H9 (cell line): Measurements from ENCODE around the gene BRI3BP. TPM values are rescaled to one million over a fixed set of nuclear protein-coding genes. Genes with fewer than 3 reads are reported as not detected.

Experiments
- DNase-seq: peaks from one replicate; pipeline ENCODE4 v3.0.0-alpha.2; 2017
- H2AFZ ChIP-seq: one replicate; pipeline ENCODE4 v1.6.1; 2013; ENCODE audit warnings: mild to moderate bottlenecking, low read length, control low read depth, moderate library complexity
- H2AK5ac ChIP-seq: 2 replicates; pipeline ENCODE4 v1.6.1; 2013; ENCODE audit warnings: low read length, control low read depth, mixed read lengths; ENCODE audit not compliant: insufficient read length
- H2BK120ac ChIP-seq: one replicate; pipeline ENCODE4 v1.6.1; 2013; ENCODE audit warnings: low read depth, mild to moderate bottlenecking, low read length, control low read depth, inconsistent platforms; ENCODE audit not compliant: poor library complexity, severe bottlenecking
- H2BK12ac ChIP-seq: 2 replicates; pipeline ENCODE4 v1.6.1; 2013; ENCODE audit warnings: low read length, control low read depth, mixed read lengths, low read depth; ENCODE audit not compliant: insufficient read length
- H2BK15ac ChIP-seq: 2 replicates; pipeline ENCODE4 v1.6.1; 2013; ENCODE audit warnings: low read depth, low read length, control low read depth
- H2BK20ac ChIP-seq: one replicate; pipeline ENCODE4 v1.6.1; 2013; ENCODE audit warnings: low read depth, mild to moderate bottlenecking, low read length, control low read depth, inconsistent platforms; ENCODE audit not compliant: poor library complexity, severe bottlenecking
- H2BK5ac ChIP-seq: 2 replicates; pipeline ENCODE4 v1.6.1; 2013; ENCODE audit warnings: low read length, control low read depth, mixed read lengths; ENCODE audit not compliant: insufficient read length
- H3K14ac ChIP-seq: 2 replicates; pipeline ENCODE4 v1.6.1; 2013; ENCODE audit warnings: low read length, control low read depth; ENCODE audit not compliant: insufficient read depth
- H3K18ac ChIP-seq: 2 replicates; pipeline ENCODE4 v1.6.1; 2013; ENCODE audit warnings: low read depth, mild to moderate bottlenecking, mixed read lengths, low read length, control low read depth; ENCODE audit not compliant: insufficient read length
- H3K23ac ChIP-seq: 2 replicates; pipeline ENCODE4 v1.6.1; 2013; ENCODE audit warnings: low read length, control low read depth, mixed read lengths, low read depth; ENCODE audit not compliant: insufficient read length
- H3K23me2 ChIP-seq: 2 replicates; pipeline ENCODE4 v1.6.1; 2013; ENCODE audit warnings: low read depth, mild to moderate bottlenecking, mixed read lengths, low read length, control low read depth; ENCODE audit not compliant: insufficient read length, poor library complexity, severe bottlenecking
- H3K27ac ChIP-seq: 2 replicates; pipeline ENCODE4 v1.5.1; 2013; ENCODE audit warnings: low read length, control low read depth, mixed read lengths, low read depth; ENCODE audit not compliant: insufficient read length
- H3K27me3 ChIP-seq: 2 replicates; pipeline ENCODE4 v1.6.1; 2013; ENCODE audit warnings: low read length, control low read depth, inconsistent platforms; ENCODE audit not compliant: insufficient read depth
- H3K4ac ChIP-seq: 2 replicates; pipeline ENCODE4 v1.6.1; 2013; ENCODE audit warnings: low read depth, mild to moderate bottlenecking, control low read depth, inconsistent platforms, low read length, moderate library complexity
- H3K4me1 ChIP-seq: 2 replicates; pipeline ENCODE4 v1.6.1; 2013; ENCODE audit warnings: low read length, control low read depth, inconsistent platforms; ENCODE audit not compliant: insufficient read depth
- H3K4me2 ChIP-seq: 2 replicates; pipeline ENCODE4 v1.6.1; 2013; ENCODE audit warnings: low read length, control low read depth, mixed read lengths; ENCODE audit not compliant: insufficient read length, insufficient read depth
- H3K56ac ChIP-seq: 2 replicates; pipeline ENCODE4 v1.6.1; 2013; ENCODE audit warnings: low read depth, mild to moderate bottlenecking, mixed read lengths, low read length, control low read depth; ENCODE audit not compliant: insufficient read length
- H3K79me1 ChIP-seq: 2 replicates; pipeline ENCODE4 v1.6.1; 2013; ENCODE audit warnings: low read depth, mild to moderate bottlenecking, moderate library complexity, low read length, control low read depth, inconsistent platforms; ENCODE audit not compliant: insufficient read depth, poor library complexity, severe bottlenecking
- H3K79me2 ChIP-seq: 2 replicates; pipeline ENCODE4 v1.6.1; 2013; ENCODE audit warnings: low read length, control low read depth, inconsistent platforms; ENCODE audit not compliant: insufficient read depth
- H3K9ac ChIP-seq: 2 replicates; pipeline ENCODE4 v1.6.1; 2013; ENCODE audit warnings: low read length, control low read depth, mixed read lengths; ENCODE audit not compliant: insufficient read length; ENCODE audit errors: extremely low read depth
- H3K9me3 ChIP-seq: one replicate; pipeline ENCODE4 v1.6.1; 2013; ENCODE audit warnings: low read depth, low read length, inconsistent platforms; ENCODE audit not compliant: control insufficient read depth
- H3T11ph ChIP-seq: one replicate; pipeline ENCODE4 v1.6.1; 2013; ENCODE audit warnings: mild to moderate bottlenecking, low read length, control low read depth, inconsistent platforms
- H4K20me1 ChIP-seq: one replicate; pipeline ENCODE4 v1.6.1; 2013; ENCODE audit not compliant: control insufficient read depth, insufficient read length, insufficient read depth
- H4K5ac ChIP-seq: 2 replicates; pipeline ENCODE4 v1.6.1; 2013; ENCODE audit warnings: low read depth, mild to moderate bottlenecking, mixed read lengths, low read length, control low read depth; ENCODE audit not compliant: insufficient read length
- H4K8ac ChIP-seq: replicated peaks from 2 replicates; pipeline ENCODE4 v1.6.1; 2013; ENCODE audit warnings: low read length, control low read depth, mixed read lengths, low read depth; ENCODE audit not compliant: insufficient read length
- H4K91ac ChIP-seq: 2 replicates; pipeline ENCODE4 v1.6.1; 2013; ENCODE audit warnings: low read depth, mild to moderate bottlenecking, moderate library complexity, mixed read lengths, low read length, control low read depth; ENCODE audit not compliant: insufficient read length
- H3K27ac Mint-ChIP-seq, 3 experiments: 2 replicates in 2 of 3; 3 replicates in 1 of 3; pipeline ENCODE4 v1.8.0; 2020 to 2021; ENCODE audit warnings: mixed read lengths in 3 of 3, mild to moderate bottlenecking in 1 of 3, moderate library complexity in 1 of 3
- H3K27me3 Mint-ChIP-seq: 2 replicates; pipeline ENCODE4 v1.8.0; 2021; ENCODE audit warnings: low read depth, mild to moderate bottlenecking, moderate library complexity, mixed read lengths
- H3K36me3 Mint-ChIP-seq, 3 experiments: 2 replicates in 2 of 3; 3 replicates in 1 of 3; pipeline ENCODE4 v1.8.0; 2020 to 2021; ENCODE audit warnings: low read depth in 3 of 3, mixed read lengths in 3 of 3; ENCODE audit not compliant: insufficient read depth in 1 of 3
- H3K4me1 Mint-ChIP-seq, 2 experiments: 2 replicates each; pipeline ENCODE4 v1.8.0; 2020; ENCODE audit warnings: mixed read lengths in 2 of 2
- H3K4me3 Mint-ChIP-seq, 2 experiments: 2 replicates in 1 of 2; 3 replicates in 1 of 2; pipeline ENCODE4 v1.8.0; 2020 to 2021; ENCODE audit warnings: mild to moderate bottlenecking in 2 of 2, mixed read lengths in 2 of 2, moderate library complexity in 1 of 2
- H3K9me3 Mint-ChIP-seq, 2 experiments: 2 replicates in 1 of 2; 3 replicates in 1 of 2; pipeline ENCODE4 v1.8.0; 2020; ENCODE audit warnings: mild to moderate bottlenecking in 2 of 2, mixed read lengths in 2 of 2, moderate library complexity in 1 of 2
- CTCF ChIP-seq: fragments of 200-600 bp; sonication (generic); conservative IDR thresholded peaks from 3 replicates; pipeline ENCODE4 v1.8.0; 2021; ENCODE audit warnings: antibody characterized with exemption, mild to moderate bottlenecking
- WGBS: extraction: QIAGEN DNeasy Blood & Tissue Kit; methylation state at CpG from one replicate; pipeline ENCODE4 v1.1.7; 2013; ENCODE audit warnings: missing lambda C conversion rate, low lambda C conversion rate, mixed read lengths; ENCODE audit not compliant: insufficient read length; ENCODE audit errors: extremely low coverage; 5-methylcytosine and 5-hydroxymethylcytosine counted together
- total RNA-seq: library from RNA; stranded (reverse); gene quantifications from 2 replicates; pipeline ENCODE4 v1.2.1, GENCODE V29; 2021

Gene BRI3BP
- total RNA-seq, 1 experiment from 2014 or later, result 10.5 TPM

- H3K4ac ChIP-seq, result no peak overlapping the region
- no peak for DNase-seq
- no peak overlapping the region for H4K5ac ChIP-seq
- no peak overlapping the region for H2BK120ac ChIP-seq
- H2AK5ac ChIP-seq, result no peak overlapping the region
- no peaks in the 10 kb centered on the region for H3K79me2 ChIP-seq
- no peak overlapping the region for H3K14ac ChIP-seq
- H3K56ac ChIP-seq, result no peak overlapping the region
- no peak overlapping the region for H2BK15ac ChIP-seq
- no peak overlapping the region for H3K27ac ChIP-seq
- H3K23me2 ChIP-seq, result no peaks in the 10 kb centered on the region
- H2BK5ac ChIP-seq, result no peak overlapping the region
- H3K4me1 ChIP-seq, result no peaks in the 10 kb centered on the region
- no peaks in the 10 kb centered on the region for H3K9me3 ChIP-seq
- no peak overlapping the region for H3K27ac Mint-ChIP-seq
- peaks cover 32 to 91% (median 64%) of the 10 kb centered on the region in 3 experiments for H3K36me3 Mint-ChIP-seq
- H3K4me2 ChIP-seq, result no peak overlapping the region
- no peak overlapping the region for H3K4me3 Mint-ChIP-seq
- no peaks in the 10 kb centered on the region for H3K27me3 Mint-ChIP-seq
- H3K9me3 Mint-ChIP-seq, result no peaks in the 10 kb centered on the region
- H3K18ac ChIP-seq, result no peak overlapping the region
- H3K9ac ChIP-seq, result no peak overlapping the region
- H3K27me3 ChIP-seq, result no peaks in the 10 kb centered on the region
- H4K8ac ChIP-seq, result no peak overlapping the region
- no peak overlapping the region for H2AFZ ChIP-seq
- WGBS, result no CpG with 5 or more reads among the region's 15 CpGs
- no peaks in the 10 kb centered on the region for H3K79me1 ChIP-seq
- H4K20me1 ChIP-seq, result no peaks in the 10 kb centered on the region
- no peak overlapping the region for H3K23ac ChIP-seq
- TF ChIP-seq CTCF, result no peak
- H2BK12ac ChIP-seq, result no peak overlapping the region
- H2BK20ac ChIP-seq, result no peak overlapping the region
- no peak overlapping the region for H3T11ph ChIP-seq
- H4K91ac ChIP-seq, result no peak overlapping the region
- no peaks in the 10 kb centered on the region for H3K4me1 Mint-ChIP-seq
These were observed 28.5 kb upstream of the BRI3BP start for GRCh38 chr12:124964836-124965462.
